H9 (cell line): ENCODE results near the gene GRID2. TPM values are rescaled to one million over a fixed set of nuclear protein-coding genes. Genes with fewer than 3 reads are reported as not detected.

ENCODE experiments used
- DNase-seq: peaks from one replicate; pipeline ENCODE4 v3.0.0-alpha.2; 2017
- H2AFZ ChIP-seq: one replicate; pipeline ENCODE4 v1.6.1; 2013; ENCODE audit warnings: mild to moderate bottlenecking, low read length, control low read depth, moderate library complexity
- H2AK5ac ChIP-seq: 2 replicates; pipeline ENCODE4 v1.6.1; 2013; ENCODE audit warnings: low read length, control low read depth, mixed read lengths; ENCODE audit not compliant: insufficient read length
- H2BK120ac ChIP-seq: one replicate; pipeline ENCODE4 v1.6.1; 2013; ENCODE audit warnings: low read depth, mild to moderate bottlenecking, low read length, control low read depth, inconsistent platforms; ENCODE audit not compliant: poor library complexity, severe bottlenecking
- H2BK12ac ChIP-seq: 2 replicates; pipeline ENCODE4 v1.6.1; 2013; ENCODE audit warnings: low read length, control low read depth, mixed read lengths, low read depth; ENCODE audit not compliant: insufficient read length
- H2BK15ac ChIP-seq: 2 replicates; pipeline ENCODE4 v1.6.1; 2013; ENCODE audit warnings: low read depth, low read length, control low read depth
- H2BK20ac ChIP-seq: one replicate; pipeline ENCODE4 v1.6.1; 2013; ENCODE audit warnings: low read depth, mild to moderate bottlenecking, low read length, control low read depth, inconsistent platforms; ENCODE audit not compliant: poor library complexity, severe bottlenecking
- H2BK5ac ChIP-seq: 2 replicates; pipeline ENCODE4 v1.6.1; 2013; ENCODE audit warnings: low read length, control low read depth, mixed read lengths; ENCODE audit not compliant: insufficient read length
- H3K14ac ChIP-seq: 2 replicates; pipeline ENCODE4 v1.6.1; 2013; ENCODE audit warnings: low read length, control low read depth; ENCODE audit not compliant: insufficient read depth
- H3K18ac ChIP-seq: 2 replicates; pipeline ENCODE4 v1.6.1; 2013; ENCODE audit warnings: low read depth, mild to moderate bottlenecking, mixed read lengths, low read length, control low read depth; ENCODE audit not compliant: insufficient read length
- H3K23ac ChIP-seq: 2 replicates; pipeline ENCODE4 v1.6.1; 2013; ENCODE audit warnings: low read length, control low read depth, mixed read lengths, low read depth; ENCODE audit not compliant: insufficient read length
- H3K23me2 ChIP-seq: 2 replicates; pipeline ENCODE4 v1.6.1; 2013; ENCODE audit warnings: low read depth, mild to moderate bottlenecking, mixed read lengths, low read length, control low read depth; ENCODE audit not compliant: insufficient read length, poor library complexity, severe bottlenecking
- H3K27ac ChIP-seq: 2 replicates; pipeline ENCODE4 v1.5.1; 2013; ENCODE audit warnings: low read length, control low read depth, mixed read lengths, low read depth; ENCODE audit not compliant: insufficient read length
- H3K27me3 ChIP-seq: 2 replicates; pipeline ENCODE4 v1.6.1; 2013; ENCODE audit warnings: low read length, control low read depth, inconsistent platforms; ENCODE audit not compliant: insufficient read depth
- H3K4ac ChIP-seq: 2 replicates; pipeline ENCODE4 v1.6.1; 2013; ENCODE audit warnings: low read depth, mild to moderate bottlenecking, control low read depth, inconsistent platforms, low read length, moderate library complexity
- H3K4me1 ChIP-seq: 2 replicates; pipeline ENCODE4 v1.6.1; 2013; ENCODE audit warnings: low read length, control low read depth, inconsistent platforms; ENCODE audit not compliant: insufficient read depth
- H3K4me2 ChIP-seq: 2 replicates; pipeline ENCODE4 v1.6.1; 2013; ENCODE audit warnings: low read length, control low read depth, mixed read lengths; ENCODE audit not compliant: insufficient read length, insufficient read depth
- H3K56ac ChIP-seq: 2 replicates; pipeline ENCODE4 v1.6.1; 2013; ENCODE audit warnings: low read depth, mild to moderate bottlenecking, mixed read lengths, low read length, control low read depth; ENCODE audit not compliant: insufficient read length
- H3K79me1 ChIP-seq: 2 replicates; pipeline ENCODE4 v1.6.1; 2013; ENCODE audit warnings: low read depth, mild to moderate bottlenecking, moderate library complexity, low read length, control low read depth, inconsistent platforms; ENCODE audit not compliant: insufficient read depth, poor library complexity, severe bottlenecking
- H3K79me2 ChIP-seq: 2 replicates; pipeline ENCODE4 v1.6.1; 2013; ENCODE audit warnings: low read length, control low read depth, inconsistent platforms; ENCODE audit not compliant: insufficient read depth
- H3K9ac ChIP-seq: 2 replicates; pipeline ENCODE4 v1.6.1; 2013; ENCODE audit warnings: low read length, control low read depth, mixed read lengths; ENCODE audit not compliant: insufficient read length; ENCODE audit errors: extremely low read depth
- H3K9me3 ChIP-seq: one replicate; pipeline ENCODE4 v1.6.1; 2013; ENCODE audit warnings: low read depth, low read length, inconsistent platforms; ENCODE audit not compliant: control insufficient read depth
- H3T11ph ChIP-seq: one replicate; pipeline ENCODE4 v1.6.1; 2013; ENCODE audit warnings: mild to moderate bottlenecking, low read length, control low read depth, inconsistent platforms
- H4K20me1 ChIP-seq: one replicate; pipeline ENCODE4 v1.6.1; 2013; ENCODE audit not compliant: control insufficient read depth, insufficient read length, insufficient read depth
- H4K5ac ChIP-seq: 2 replicates; pipeline ENCODE4 v1.6.1; 2013; ENCODE audit warnings: low read depth, mild to moderate bottlenecking, mixed read lengths, low read length, control low read depth; ENCODE audit not compliant: insufficient read length
- H4K8ac ChIP-seq: replicated peaks from 2 replicates; pipeline ENCODE4 v1.6.1; 2013; ENCODE audit warnings: low read length, control low read depth, mixed read lengths, low read depth; ENCODE audit not compliant: insufficient read length
- H4K91ac ChIP-seq: 2 replicates; pipeline ENCODE4 v1.6.1; 2013; ENCODE audit warnings: low read depth, mild to moderate bottlenecking, moderate library complexity, mixed read lengths, low read length, control low read depth; ENCODE audit not compliant: insufficient read length
- H3K27ac Mint-ChIP-seq, 3 experiments: 2 replicates in 2 of 3; 3 replicates in 1 of 3; pipeline ENCODE4 v1.8.0; 2020 to 2021; ENCODE audit warnings: mixed read lengths in 3 of 3, mild to moderate bottlenecking in 1 of 3, moderate library complexity in 1 of 3
- H3K27me3 Mint-ChIP-seq: 2 replicates; pipeline ENCODE4 v1.8.0; 2021; ENCODE audit warnings: low read depth, mild to moderate bottlenecking, moderate library complexity, mixed read lengths
- H3K36me3 Mint-ChIP-seq, 3 experiments: 2 replicates in 2 of 3; 3 replicates in 1 of 3; pipeline ENCODE4 v1.8.0; 2020 to 2021; ENCODE audit warnings: low read depth in 3 of 3, mixed read lengths in 3 of 3; ENCODE audit not compliant: insufficient read depth in 1 of 3
- H3K4me1 Mint-ChIP-seq, 2 experiments: 2 replicates each; pipeline ENCODE4 v1.8.0; 2020; ENCODE audit warnings: mixed read lengths in 2 of 2
- H3K4me3 Mint-ChIP-seq, 2 experiments: 2 replicates in 1 of 2; 3 replicates in 1 of 2; pipeline ENCODE4 v1.8.0; 2020 to 2021; ENCODE audit warnings: mild to moderate bottlenecking in 2 of 2, mixed read lengths in 2 of 2, moderate library complexity in 1 of 2
- H3K9me3 Mint-ChIP-seq, 2 experiments: 2 replicates in 1 of 2; 3 replicates in 1 of 2; pipeline ENCODE4 v1.8.0; 2020; ENCODE audit warnings: mild to moderate bottlenecking in 2 of 2, mixed read lengths in 2 of 2, moderate library complexity in 1 of 2
- WGBS: extraction: QIAGEN DNeasy Blood & Tissue Kit; methylation state at CpG from one replicate; pipeline ENCODE4 v1.1.7; 2013; ENCODE audit warnings: missing lambda C conversion rate, low lambda C conversion rate, mixed read lengths; ENCODE audit not compliant: insufficient read length; ENCODE audit errors: extremely low coverage; 5-methylcytosine and 5-hydroxymethylcytosine counted together
- total RNA-seq: library from RNA; stranded (reverse); gene quantifications from 2 replicates; pipeline ENCODE4 v1.2.1, GENCODE V29; 2021
- TF ChIP-seq, protein P1 (sequence below): fragments of 200-600 bp; sonication (generic); conservative IDR thresholded peaks from 3 replicates; pipeline ENCODE4 v1.8.0; 2021; ENCODE audit warnings: antibody characterized with exemption, mild to moderate bottlenecking

GRID2 gene
- total RNA-seq, 1 experiment from 2014 or later, result 21.8 TPM

DNA sequence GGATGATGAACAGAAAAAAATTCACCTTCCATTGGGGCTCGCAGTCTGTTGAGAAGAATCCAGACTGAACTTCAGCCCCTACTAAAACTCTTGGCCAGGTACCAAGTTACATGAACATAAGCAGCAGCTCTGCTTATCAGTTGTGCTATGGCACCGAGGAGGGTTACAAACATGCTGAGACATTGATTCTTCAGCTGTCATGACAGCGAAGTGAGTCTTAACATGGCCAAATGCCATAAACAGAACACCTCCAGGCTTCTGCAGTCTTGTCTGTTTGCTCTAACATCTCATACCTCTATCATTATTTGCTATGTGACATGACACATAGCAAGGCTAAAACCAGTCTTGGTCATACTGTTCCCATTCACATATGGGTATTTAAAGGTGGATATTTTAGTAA is 521.5 kb downstream of the GRID2 start:
- H3K23ac ChIP-seq, result no peak overlapping the region
- no peak overlapping the region for H4K8ac ChIP-seq
- WGBS, result no CpG with 5 or more reads among the region's 3 CpGs
- Mint-ChIP-seq H3K27me3 (no peaks in the 10 kb centered on the region), H3K27ac (no peak overlapping the region), H3K36me3 (no peaks in the 10 kb centered on the region; a peak in 1 of 7 replicates), H3K4me1 (no peaks in the 10 kb centered on the region), H3K4me3 (no peak overlapping the region), H3K9me3 (no peaks in the 10 kb centered on the region)
- no peak overlapping the region for H3K4me2 ChIP-seq
- H2BK15ac ChIP-seq, result no peak overlapping the region
- no peak for DNase-seq
- no peaks in the 10 kb centered on the region for H3K23me2 ChIP-seq
- H2BK12ac ChIP-seq, result no peak overlapping the region
- TF ChIP-seq, protein P1, sequence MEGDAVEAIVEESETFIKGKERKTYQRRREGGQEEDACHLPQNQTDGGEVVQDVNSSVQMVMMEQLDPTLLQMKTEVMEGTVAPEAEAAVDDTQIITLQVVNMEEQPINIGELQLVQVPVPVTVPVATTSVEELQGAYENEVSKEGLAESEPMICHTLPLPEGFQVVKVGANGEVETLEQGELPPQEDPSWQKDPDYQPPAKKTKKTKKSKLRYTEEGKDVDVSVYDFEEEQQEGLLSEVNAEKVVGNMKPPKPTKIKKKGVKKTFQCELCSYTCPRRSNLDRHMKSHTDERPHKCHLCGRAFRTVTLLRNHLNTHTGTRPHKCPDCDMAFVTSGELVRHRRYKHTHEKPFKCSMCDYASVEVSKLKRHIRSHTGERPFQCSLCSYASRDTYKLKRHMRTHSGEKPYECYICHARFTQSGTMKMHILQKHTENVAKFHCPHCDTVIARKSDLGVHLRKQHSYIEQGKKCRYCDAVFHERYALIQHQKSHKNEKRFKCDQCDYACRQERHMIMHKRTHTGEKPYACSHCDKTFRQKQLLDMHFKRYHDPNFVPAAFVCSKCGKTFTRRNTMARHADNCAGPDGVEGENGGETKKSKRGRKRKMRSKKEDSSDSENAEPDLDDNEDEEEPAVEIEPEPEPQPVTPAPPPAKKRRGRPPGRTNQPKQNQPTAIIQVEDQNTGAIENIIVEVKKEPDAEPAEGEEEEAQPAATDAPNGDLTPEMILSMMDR, result no peak
- no peak overlapping the region for H4K91ac ChIP-seq
- H3T11ph ChIP-seq, result no peak overlapping the region
- no peak overlapping the region for H4K5ac ChIP-seq
- 0 out of 2 replicates have a peak, but pooled peaks cover 2% of the 10 kb centered on the region for H3K79me2 ChIP-seq
- H3K79me1 ChIP-seq, result no peaks in the 10 kb centered on the region
- H3K4ac ChIP-seq, result no peak overlapping the region
- no peaks in the 10 kb centered on the region for H3K9me3 ChIP-seq
- no peak overlapping the region for H2AFZ ChIP-seq
- H3K4me1 ChIP-seq, result no peaks in the 10 kb centered on the region
- H3K9ac ChIP-seq, result no peak overlapping the region
- no peak overlapping the region for H3K18ac ChIP-seq
- no peaks in the 10 kb centered on the region for H3K27me3 ChIP-seq
- no peak overlapping the region for H2AK5ac ChIP-seq
- no peak overlapping the region for H2BK120ac ChIP-seq
- H2BK5ac ChIP-seq, result no peak overlapping the region
- no peaks in the 10 kb centered on the region for H4K20me1 ChIP-seq
- H3K56ac ChIP-seq, result no peak overlapping the region
- no peak overlapping the region for H2BK20ac ChIP-seq
- H3K14ac ChIP-seq, result no peak overlapping the region
- H3K27ac ChIP-seq, result no peak overlapping the region
